Esophagus squamous epithelium (tissue), 4 donors: Measurements from ENCODE around the gene NRG4.

ENCODE experiments used
- CTCF ChIP-seq, 6 experiments: fragments of 450-650 bp in 4 of 6; fragments of 200-600 bp in 2 of 6; sonication (generic) in 2 of 6; IDR thresholded peaks; one replicate each; pipeline ENCODE4 v1.5.1; 2016 to 2019; ENCODE audit warnings: antibody characterized with exemption in 6 of 6, mild to moderate bottlenecking in 4 of 6, moderate library complexity in 4 of 6
- POLR2A ChIP-seq, 4 donors: fragments of 450-650 bp; IDR thresholded peaks; one replicate each; pipeline ENCODE4 v1.6.1; 2017; ENCODE audit warnings: antibody characterized with exemption in 4 of 4, mild to moderate bottlenecking in 4 of 4, moderate library complexity in 3 of 4

- no peak for TF ChIP-seq CTCF (IDR thresholded peaks at IDR 0.05)
- TF ChIP-seq POLR2A (IDR thresholded peaks at IDR 0.05) = no peak
Observed at GRCh38 chr15:75989045-75989444, 23.2 kb downstream of the NRG4 start.
